Measurements from ENCODE around the gene COQ10A.

COQ10A gene

DNA sequence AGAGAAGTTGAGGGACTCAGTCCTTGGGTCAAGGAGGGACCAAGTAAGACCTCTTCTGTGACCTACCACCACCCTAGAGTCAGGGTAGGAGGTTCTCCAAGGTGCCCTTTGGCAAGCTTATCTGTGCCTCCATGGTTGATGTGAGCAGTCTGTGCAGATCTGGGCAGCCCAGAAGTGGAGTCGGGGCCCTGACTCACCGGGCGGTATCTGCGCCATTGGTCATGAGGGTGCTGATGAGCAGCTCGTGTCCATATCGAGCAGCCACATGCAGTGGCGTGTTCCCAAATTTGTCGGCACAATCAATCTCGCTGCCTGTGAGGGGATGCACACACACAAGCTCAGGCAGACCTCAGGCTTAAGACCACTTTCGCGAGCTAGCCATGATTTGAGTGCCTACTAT lies 13.7 kb upstream of the COQ10A start:
- Histone ChIP-seq H3K36me3 (replicated peaks; ENCODE audit: low read depth, low read length) (peaks cover 57% of the 10 kb centered on the region), H3K27me3 (ENCODE audit: low read depth, low read length) (no peaks in the 10 kb centered on the region), H3K9me3 (ENCODE audit: insufficient read depth, low read length) (no peaks in the 10 kb centered on the region), H3K27ac (ENCODE audit: low read length) (no peak overlapping the region), H4K20me1 (ENCODE audit: insufficient read depth, low read length) (no peaks in the 10 kb centered on the region), H3K4me1 (ENCODE audit: low read length) (peaks cover 6% of the 10 kb centered on the region), H2AFZ (ENCODE audit: low read depth, low read length) (no peak overlapping the region), H3K4me3 (ENCODE audit: low read length) (no peak overlapping the region), H3K79me2 (ENCODE audit: low read length) (peaks cover 21% of the 10 kb centered on the region), H3K9ac (ENCODE audit: low read length) (no peak overlapping the region), H3K4me2 (ENCODE audit: low read length) (no peak overlapping the region)
- TF ChIP-seq EZH2phosphoT487 (IDR thresholded peaks at IDR 0.05; ENCODE audit: low read depth): no peak
- TF ChIP-seq, protein P1, sequence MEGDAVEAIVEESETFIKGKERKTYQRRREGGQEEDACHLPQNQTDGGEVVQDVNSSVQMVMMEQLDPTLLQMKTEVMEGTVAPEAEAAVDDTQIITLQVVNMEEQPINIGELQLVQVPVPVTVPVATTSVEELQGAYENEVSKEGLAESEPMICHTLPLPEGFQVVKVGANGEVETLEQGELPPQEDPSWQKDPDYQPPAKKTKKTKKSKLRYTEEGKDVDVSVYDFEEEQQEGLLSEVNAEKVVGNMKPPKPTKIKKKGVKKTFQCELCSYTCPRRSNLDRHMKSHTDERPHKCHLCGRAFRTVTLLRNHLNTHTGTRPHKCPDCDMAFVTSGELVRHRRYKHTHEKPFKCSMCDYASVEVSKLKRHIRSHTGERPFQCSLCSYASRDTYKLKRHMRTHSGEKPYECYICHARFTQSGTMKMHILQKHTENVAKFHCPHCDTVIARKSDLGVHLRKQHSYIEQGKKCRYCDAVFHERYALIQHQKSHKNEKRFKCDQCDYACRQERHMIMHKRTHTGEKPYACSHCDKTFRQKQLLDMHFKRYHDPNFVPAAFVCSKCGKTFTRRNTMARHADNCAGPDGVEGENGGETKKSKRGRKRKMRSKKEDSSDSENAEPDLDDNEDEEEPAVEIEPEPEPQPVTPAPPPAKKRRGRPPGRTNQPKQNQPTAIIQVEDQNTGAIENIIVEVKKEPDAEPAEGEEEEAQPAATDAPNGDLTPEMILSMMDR (IDR thresholded peaks at IDR 0.05; ENCODE audit: low read depth, low read length): no peak

GRCh38 chr12:56255671-56256070 lies 11.1 kb upstream of the COQ10A start:
- Histone ChIP-seq H3K9ac (ENCODE audit: low read length) (no peak overlapping the region), H3K27ac (ENCODE audit: low read length) (no peak overlapping the region), H3K79me2 (ENCODE audit: low read length) (peaks cover 21% of the 10 kb centered on the region), H3K4me3 (ENCODE audit: low read length) (no peak overlapping the region), H3K27me3 (ENCODE audit: low read depth, low read length) (no peaks in the 10 kb centered on the region), H2AFZ (ENCODE audit: low read depth, low read length) (no peak overlapping the region), H3K9me3 (ENCODE audit: insufficient read depth, low read length) (no peaks in the 10 kb centered on the region), H3K4me2 (ENCODE audit: low read length) (no peak overlapping the region), H3K4me1 (ENCODE audit: low read length) (peaks cover 10% of the 10 kb centered on the region), H3K36me3 (replicated peaks; ENCODE audit: low read depth, low read length) (peaks cover 48% of the 10 kb centered on the region), H4K20me1 (ENCODE audit: insufficient read depth, low read length) (no peaks in the 10 kb centered on the region)
- TF ChIP-seq EZH2phosphoT487 (IDR thresholded peaks at IDR 0.05; ENCODE audit: low read depth): no peak
- TF ChIP-seq, protein P1 (IDR thresholded peaks at IDR 0.05; ENCODE audit: low read depth, low read length): no peak

GRCh38 chr12:56256326-56256960 lies 10.3 kb upstream of the COQ10A start:
- Histone ChIP-seq H3K9me3 (ENCODE audit: insufficient read depth, low read length) (no peaks in the 10 kb centered on the region), H3K9ac (ENCODE audit: low read length) (no peak overlapping the region), H3K4me3 (ENCODE audit: low read length) (no peak overlapping the region), H3K4me2 (ENCODE audit: low read length) (no peak overlapping the region), H3K27me3 (ENCODE audit: low read depth, low read length) (no peaks in the 10 kb centered on the region), H3K36me3 (replicated peaks; ENCODE audit: low read depth, low read length) (peaks cover 48% of the 10 kb centered on the region), H4K20me1 (ENCODE audit: insufficient read depth, low read length) (no peaks in the 10 kb centered on the region), H3K4me1 (ENCODE audit: low read length) (peaks cover 10% of the 10 kb centered on the region), H3K79me2 (ENCODE audit: low read length) (peaks cover 21% of the 10 kb centered on the region), H2AFZ (ENCODE audit: low read depth, low read length) (no peak overlapping the region), H3K27ac (ENCODE audit: low read length) (no peak overlapping the region)
- TF ChIP-seq EZH2phosphoT487 (IDR thresholded peaks at IDR 0.05; ENCODE audit: low read depth): no peak

GRCh38 chr12:56257071-56257470 lies 9.7 kb upstream of the COQ10A start:
- peak overlapping the region; percentile 83 for H3K9ac ChIP-seq (ENCODE audit: low read length)
- no peaks in the 10 kb centered on the region for H3K27me3 ChIP-seq (ENCODE audit: low read depth, low read length)
- H2AFZ ChIP-seq (ENCODE audit: low read depth, low read length): no peak overlapping the region
- H3K27ac ChIP-seq (ENCODE audit: low read length): no peak overlapping the region
- peaks cover 10% of the 10 kb centered on the region for H3K4me1 ChIP-seq (ENCODE audit: low read length)
- peaks cover 43% of the 10 kb centered on the region for H3K36me3 ChIP-seq (replicated peaks; ENCODE audit: low read depth, low read length)
- peak overlapping the region; percentile 84 for H3K4me3 ChIP-seq (ENCODE audit: low read length)
- H3K79me2 ChIP-seq (ENCODE audit: low read length): peaks cover 21% of the 10 kb centered on the region
- H3K9me3 ChIP-seq (ENCODE audit: insufficient read depth, low read length): no peaks in the 10 kb centered on the region
- TF ChIP-seq, protein P1 (IDR thresholded peaks at IDR 0.05; ENCODE audit: low read depth, low read length): no peak
- TF ChIP-seq EZH2phosphoT487 (IDR thresholded peaks at IDR 0.05; ENCODE audit: low read depth): no peak
- H4K20me1 ChIP-seq (ENCODE audit: insufficient read depth, low read length): no peaks in the 10 kb centered on the region
- H3K4me2 ChIP-seq (ENCODE audit: low read length): peak overlapping the region; percentile 94
